NCI-H69 (cell line): ENCODE data around the gene PIMREG.

Experiments used
- DNase-seq: peaks from one replicate; lab custom pipeline; 2025; lab: John Stamatoyannopoulos, UW

Gene PIMREG, protein sequence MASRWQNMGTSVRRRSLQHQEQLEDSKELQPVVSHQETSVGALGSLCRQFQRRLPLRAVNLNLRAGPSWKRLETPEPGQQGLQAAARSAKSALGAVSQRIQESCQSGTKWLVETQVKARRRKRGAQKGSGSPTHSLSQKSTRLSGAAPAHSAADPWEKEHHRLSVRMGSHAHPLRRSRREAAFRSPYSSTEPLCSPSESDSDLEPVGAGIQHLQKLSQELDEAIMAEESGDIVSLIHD

DNA sequence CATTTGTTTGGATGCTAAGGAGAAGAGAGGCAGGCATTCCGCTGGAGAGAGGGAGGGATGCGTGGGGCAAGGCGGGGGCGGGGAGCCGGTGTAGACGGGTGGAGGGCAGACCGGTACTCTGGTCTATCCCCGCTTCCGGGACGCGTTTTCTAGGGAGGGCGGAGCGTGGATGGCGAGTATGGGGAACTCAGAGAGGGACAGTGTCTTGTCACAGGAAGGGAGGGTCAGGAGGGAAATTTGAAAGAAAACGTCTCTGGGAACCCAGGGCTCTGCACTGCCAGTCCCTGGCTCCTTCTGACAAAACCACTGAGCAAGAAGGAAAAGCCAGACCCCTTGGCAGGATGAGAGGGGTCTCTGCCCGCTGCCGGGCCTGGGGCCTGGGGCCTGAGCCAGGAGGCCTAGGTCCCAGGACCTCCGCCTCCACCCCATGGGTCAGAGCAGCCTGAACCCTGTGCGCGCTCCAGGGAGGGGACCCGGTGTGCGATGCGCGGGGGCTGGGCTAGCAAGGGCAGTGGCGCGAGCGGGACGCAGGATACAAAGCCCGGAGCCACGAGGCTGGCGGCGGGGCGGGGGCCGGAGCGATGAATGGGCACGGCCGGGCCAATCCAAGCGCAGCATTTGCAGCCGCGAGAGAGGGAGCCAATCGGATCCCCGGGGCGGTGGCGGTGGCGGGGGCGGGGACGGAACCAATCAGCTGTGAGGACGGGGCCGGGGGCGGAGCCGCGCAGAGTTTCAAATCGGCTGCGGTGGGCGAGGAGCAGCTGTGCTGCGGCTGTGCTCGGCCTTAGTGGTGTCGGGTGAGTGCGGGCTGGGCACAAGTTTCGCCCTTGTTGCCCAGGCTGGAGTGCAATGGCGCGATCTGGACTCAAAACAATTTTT lies at the start of gene PIMREG:
Gene PIMREG, plus strand, starts transcription at position 764 of the 879 bp plus-strand sequence. CDS start 656 bp downstream, outside the sequence.
- peak; percentile 96 for DNase-seq

DNA sequence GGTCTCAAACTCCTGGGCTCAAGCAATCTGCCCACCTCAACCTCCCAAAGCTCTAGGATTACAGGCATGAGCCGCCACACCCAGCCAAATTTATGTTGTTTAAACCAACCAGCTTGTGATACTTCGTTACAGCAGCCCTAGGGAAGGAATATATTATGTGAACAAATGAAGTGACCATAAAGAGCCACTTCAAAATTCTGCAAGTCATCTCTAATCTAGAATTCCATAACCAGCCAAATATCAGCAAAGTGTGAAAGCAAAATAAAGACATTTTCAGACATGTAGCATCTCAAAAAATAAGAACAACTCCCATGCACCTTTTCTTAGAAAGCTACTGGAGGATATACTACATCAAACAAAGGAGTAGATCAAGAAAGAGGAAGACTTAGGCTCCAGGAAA lies 45.3 kb upstream of the PIMREG start:
- DNase-seq = no peak

DNA sequence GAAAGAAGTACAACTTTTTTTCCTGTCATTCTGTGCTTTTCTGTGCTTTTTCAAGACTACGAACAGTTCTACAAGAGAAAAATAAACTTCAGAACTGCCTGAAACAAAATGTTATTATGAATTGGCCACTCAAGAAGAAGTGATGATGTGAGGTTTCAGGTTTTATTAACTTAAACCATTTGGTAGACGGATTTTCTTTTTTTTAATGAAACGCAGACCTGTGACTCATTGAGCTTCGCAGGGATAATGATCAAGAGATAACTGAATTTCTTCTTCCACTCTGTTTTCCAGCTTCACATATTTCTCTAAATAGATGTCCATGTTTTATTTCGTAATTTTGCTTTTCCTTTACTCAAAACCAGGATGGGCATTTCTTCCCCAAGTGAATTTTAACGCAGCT lies 42.0 kb upstream of the PIMREG start:
- no peak for DNase-seq

DNA sequence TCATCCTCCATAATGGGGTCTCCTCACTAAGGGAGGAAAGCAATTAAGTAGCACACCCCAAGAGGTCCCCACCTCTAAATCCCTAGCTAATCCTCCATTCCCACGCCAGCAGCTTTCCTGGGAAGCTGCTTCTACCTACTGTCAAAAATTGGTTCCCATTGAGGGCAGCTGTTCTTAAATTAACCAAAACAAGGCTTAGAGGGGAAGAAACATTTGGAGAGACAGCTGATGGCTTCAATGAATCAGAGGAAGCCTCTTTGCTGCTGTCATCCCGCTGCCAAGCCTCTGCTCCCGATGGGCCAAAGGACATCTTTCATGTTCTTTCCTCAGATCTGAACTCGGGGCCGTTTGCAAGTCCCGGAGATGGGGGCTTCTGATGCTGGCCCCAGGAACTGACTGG lies 36.0 kb upstream of the PIMREG start:
- no peak for DNase-seq

DNA sequence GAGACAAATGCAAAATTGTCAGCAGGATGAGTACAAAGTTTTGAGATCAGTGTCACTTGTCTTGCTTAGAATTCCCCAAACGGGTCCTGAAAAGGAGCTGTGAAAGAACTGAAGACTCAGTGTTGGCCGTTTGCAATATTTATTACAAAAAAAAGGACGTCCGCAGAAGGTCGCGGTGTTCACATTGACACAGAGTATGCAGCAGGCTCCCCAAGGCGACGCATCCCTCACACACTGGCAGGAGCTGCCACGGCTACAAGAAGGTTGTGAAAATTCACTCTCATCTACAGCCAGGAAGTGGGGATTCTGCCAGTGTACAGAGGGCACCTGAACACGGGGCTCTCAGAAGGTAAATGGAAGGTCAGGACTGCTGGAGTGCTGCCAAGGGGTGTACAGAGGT lies 35.5 kb upstream of the PIMREG start:
- DNase-seq = peak; percentile 8

DNA sequence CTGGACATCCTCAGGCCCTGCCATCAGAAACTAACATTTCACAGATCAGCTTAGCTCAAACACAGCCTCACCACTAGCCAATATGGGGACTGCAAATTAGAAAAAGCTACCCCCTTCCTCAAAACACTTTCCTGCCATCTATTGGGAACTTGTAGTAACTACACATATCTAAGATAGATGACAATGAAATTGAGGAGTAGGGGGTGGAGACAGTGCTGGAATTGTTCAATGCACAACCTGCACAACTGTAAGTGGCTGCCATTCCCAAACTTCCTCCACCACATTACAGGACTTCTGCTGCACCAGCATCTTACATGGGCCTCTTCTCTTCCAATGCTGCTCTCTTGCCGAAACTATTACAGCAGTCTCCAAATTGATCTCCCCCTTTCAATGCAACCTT lies 31.2 kb upstream of the PIMREG start:
- DNase-seq = peak; percentile 79

DNA sequence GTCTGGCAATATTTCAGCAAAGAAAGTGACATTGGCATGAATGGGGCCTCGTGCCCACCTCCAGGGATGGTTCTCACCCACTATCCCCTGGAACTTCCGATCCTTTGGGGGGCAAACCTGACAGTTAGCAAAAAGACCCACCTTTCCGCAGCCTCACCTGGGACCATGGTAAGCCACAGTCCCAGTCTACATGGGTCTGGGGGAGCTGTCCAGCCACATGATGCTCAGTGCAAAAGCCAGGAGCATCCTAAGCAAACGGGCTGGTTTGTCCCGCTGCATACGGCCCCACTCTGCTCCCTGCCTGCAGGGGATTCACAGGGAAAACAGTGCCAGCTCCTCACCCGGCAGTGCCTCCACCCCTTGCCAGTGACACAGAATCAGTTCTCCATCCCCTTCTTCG lies 28.6 kb upstream of the PIMREG start:
- DNase-seq = no peak

DNA sequence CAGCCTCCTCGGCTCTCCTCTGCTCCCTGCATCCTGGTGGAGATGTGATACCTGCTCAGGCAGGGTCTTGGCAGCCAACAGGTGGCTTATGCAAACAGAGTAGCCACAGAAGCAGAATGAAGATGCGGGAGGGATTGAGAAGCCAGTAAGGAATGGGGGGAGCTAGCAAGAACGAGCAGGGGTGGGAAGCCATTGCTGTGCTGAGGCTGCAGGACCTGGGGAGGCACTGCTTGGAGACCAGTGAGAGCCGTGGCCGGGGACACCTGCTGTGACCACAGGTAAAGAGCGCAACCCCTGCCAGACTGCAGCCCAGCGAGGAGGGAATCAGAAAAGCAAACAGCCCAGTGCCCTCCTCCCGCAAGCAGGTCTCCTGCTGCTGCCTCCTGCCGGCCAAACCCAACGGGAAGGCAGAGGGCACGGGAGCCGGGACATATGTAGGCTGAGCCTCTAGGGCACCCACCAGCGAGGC lies 24.0 kb upstream of the PIMREG start:
- DNase-seq = peak; percentile 84

DNA sequence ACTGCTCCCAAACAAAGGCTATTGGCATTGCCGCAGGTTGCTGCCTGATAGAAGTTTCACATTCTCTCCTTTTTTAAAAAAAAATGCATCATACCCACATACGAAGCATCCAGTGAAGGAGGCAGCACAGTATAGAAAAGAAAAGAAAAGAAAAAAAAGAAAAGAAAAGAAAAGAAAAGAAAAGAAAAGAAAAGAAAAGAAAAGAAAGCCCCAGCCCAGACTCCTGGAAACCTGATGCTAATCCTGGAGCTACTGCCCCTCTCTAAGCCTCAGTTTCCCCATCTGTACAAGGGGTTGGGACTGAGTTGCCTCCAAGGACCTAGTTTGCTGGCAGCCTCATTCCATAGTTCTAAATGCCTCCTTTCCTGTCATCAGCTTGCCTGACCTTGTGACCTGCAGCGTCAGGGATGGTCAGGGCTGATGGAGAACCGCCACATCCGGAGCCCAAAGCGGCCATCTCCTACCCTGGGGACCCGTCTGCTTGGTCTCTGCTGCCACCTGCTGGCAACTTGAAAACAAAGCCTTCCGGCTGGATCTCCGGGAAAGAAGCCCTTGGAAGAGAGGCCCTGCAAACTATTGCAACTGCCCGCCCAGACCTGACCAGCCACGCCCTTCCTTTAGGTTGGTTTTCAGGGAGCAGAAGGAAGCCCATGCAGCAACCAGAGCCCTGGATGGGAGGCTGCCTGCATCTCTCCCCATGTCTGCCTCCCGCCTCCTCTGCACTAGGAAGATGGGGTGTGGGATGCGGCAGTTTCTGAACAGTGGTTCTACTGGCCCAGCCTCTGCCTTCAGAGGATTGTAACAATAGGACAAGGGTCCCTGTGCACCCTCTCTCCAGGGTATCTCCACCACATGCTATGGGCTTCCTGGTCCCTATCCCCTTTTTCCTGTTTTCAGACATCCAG lies 22.3 kb upstream of the PIMREG start:
- DNase-seq = peak; percentile 72

DNA sequence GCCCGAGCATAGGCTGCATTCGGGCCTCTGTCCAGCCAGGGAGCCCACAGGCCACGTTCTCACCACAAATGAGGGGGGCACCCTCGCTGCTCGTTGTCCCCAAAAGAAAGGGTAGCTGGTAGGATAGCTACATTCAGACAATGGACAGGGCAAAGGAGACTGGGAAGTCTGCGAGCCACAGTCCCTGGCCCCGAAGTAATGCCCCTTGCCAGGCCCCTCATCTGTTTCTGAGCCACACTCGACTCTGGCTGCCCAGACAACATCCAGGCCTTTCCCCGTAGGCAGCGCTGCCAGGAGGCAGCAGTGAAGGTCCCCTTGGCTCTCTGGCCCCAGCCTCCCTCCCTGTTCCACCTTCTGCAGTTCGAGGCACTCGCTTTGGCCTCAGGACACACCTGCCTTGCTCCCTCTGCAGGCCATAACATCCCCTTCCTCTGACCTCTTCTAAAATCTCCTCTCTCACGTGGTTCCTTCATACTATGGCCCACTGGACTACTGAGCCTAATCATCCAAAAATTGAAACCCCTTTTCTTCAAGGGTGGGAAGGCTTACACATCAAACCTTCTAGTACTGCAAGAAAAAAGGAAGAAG lies 21.5 kb upstream of the PIMREG start:
- DNase-seq = no peak

DNA sequence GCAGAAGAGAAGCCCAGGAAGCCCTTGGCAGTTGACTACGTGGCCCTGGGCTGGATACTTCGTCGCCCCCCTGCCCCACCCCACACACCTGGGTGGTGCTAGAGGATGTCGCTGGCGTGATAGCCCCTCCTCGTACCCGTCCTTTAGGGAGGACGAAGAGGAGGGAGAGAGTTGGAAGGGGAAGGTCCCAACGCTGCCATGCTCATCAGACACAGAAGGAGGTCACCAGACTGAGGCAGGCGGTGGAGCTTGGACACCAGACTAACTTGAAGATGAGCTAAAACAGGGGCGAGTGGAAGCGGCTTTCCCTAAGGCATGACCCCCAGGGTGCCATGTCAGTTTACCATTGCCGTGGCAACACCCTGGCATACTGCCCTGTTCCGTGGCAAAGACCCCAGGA lies 20.3 kb upstream of the PIMREG start:
- DNase-seq = peak; percentile 0

DNA sequence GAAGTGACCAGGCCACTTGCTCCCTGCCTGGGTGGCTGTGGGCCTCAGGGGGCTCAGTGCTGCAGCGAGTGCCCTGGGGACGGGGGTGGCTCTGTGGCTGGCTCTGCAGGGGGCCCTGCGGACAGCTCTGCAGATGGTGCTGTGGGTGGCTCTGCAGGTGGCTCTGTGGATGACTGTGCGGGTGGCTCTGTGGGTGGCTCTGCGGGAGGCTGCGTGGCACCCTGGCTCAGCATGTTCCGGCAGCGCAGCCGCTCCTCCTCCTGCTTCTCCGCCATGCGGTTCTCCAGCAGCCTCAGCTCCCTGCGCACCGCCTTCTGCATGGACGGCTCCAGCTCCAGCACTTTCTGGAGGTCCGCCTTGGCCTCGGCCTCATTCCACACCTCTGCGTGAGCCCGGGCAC lies 18.8 kb upstream of the PIMREG start:
- DNase-seq = no peak

DNA sequence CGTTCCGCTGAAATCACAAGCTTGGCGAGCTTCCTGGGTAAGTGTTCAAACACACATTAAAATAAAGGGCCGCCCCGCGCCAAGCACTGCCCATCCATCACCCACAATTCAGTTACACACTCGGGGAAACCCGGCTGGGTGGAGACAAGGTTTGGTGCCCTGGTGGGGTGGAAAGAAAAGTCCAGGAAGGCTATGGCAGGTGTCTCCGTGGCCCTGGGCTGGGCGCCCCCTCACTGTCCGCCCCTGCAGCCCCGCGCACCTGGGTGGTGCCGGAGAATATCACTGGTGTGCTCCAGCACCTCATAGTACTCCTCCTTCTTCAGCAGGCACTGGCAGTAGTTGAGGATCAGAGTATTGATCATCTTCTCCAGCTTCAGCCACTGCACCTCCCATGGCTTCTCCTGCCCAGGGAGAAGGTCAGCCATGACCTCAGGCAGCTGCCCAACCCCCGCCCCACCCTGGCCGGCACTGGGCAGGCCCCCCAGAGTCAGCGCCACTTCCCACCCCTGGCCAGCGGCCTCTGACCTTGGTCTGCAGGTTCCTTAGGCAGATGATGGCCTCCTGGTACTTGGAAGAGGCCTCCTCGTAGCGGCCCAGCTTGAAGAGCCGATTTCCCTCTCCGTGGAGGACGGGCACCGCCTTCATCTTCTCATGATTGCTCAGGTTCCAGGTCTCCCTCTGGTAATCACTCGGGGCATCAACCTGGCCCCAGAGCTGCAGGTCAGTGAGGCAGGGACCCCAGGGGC lies 17.7 kb upstream of the PIMREG start:
- DNase-seq = peak; percentile 9

DNA sequence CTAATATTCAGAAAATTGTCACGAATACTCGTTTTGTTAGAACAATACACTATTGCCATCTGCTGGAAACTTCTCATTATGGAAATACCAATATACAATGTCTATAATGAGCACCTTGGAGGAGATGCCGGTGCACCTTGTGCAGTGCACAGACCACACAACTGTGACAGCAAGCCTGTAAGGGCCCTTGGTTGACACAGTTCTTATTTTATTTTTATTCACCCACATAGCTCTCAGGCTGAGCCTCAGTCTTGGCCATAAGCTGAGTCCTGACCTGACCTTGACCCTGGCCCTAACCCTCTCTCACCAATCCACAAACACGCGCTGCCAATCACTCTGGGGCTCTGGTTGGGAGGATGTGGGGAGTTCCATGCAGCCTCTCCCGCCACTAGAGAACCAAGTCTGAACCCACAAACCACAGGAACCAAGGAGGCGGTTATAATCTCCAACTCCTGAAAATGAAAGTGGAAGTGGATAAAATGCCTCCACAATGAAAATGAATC lies 16.9 kb upstream of the PIMREG start:
- peak; percentile 6 for DNase-seq

DNA sequence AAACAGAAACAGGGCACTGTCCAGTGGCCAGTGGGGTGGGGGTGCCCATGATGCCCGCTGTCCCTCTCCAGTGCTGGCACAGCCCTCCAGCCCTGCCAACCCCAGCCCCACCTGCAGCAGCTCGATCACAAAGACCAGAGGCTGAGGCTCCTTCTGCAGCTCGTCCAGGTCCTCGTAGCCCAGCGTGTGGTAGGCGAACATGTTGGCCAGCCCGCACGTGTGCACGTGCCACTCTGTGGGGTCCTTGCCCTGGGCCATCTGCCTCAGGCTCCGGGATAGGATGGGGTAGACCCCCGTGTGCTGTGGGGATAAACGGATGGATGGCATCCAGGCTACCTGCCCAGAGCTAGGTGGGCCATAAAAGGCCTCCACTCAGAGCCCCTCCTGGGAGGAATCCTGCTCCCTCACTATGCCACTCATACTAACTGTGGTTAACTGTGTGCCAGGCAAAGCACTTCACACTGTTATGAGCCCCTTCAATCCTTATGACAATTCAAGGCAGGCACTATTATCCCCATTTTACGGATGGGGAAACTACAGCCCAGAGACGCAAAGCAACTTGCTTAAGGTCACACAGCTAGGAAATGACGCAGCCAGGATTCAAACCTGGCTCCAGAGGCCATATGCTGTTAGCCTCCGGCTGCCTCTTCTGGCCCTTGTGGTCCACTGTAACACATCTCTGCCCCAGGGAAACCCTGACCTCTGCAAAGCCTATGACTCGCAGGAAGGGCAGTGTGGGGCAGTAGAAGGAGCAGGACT lies 15.9 kb upstream of the PIMREG start:
- DNase-seq = no peak

DNA sequence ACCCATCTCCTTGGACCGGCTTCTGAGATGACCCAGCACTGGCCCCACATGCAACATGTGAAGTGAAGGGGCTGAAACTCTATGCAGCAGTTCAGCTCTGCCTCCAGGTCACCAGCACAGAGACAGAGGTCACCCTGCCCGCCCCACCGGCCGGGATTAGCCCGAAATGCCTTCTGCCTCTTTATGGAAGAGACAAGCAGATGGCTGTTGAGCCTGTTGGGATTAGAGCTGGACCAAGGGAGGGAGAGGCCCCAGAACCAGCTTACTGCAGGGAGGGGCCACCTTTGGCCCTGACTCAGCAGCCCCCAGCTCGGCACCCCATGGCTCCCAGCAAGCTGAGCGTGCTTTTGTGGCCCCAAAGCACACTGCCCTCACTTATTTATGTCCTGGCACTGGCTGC lies 15.0 kb upstream of the PIMREG start:
- no peak for DNase-seq

DNA sequence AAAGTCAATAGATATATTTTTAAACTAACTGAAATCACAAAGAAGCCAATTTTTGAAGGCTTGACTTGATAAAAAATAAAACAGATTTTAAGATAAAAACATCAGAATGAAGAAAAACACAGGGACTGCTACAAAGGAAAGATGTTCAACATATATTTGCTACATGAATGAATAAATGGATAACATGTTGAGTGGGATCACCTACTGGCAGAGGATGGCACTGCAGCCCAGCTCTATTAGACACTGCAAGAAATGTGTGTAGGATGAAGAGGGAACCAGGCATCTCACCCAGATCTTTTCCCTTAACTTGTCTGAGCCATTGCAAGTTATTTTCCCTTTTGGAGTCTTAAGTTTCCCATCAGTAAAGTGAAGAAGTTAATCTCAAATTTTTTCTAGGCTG lies 13.5 kb upstream of the PIMREG start:
- no peak for DNase-seq

DNA sequence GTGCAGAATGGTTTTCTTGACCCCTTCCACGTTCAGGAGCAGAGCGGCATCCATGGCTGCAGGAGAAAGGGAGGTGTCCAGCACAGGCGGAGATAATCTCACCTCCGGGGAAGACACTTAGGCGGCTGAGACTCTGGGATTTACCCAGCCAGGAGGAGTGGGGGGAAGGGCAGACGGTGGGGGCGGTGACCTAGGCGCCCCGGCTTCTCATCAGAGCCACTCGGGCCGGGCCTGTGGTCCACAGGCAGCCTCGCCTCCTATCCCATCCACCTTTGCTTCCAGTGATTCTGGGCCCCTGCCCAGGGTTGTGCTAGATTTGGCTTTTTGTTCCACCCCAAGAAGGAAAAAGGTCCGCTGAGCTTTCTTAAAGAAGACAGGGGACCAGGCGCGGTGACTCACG lies 9.2 kb upstream of the PIMREG start, which contains the start of gene AIPL1:
Gene AIPL1, minus strand, starts transcription at position 71 of the 400 bp plus-strand sequence. Its CDS starts 17 bp downstream, at position 54.
- DNase-seq = no peak

DNA sequence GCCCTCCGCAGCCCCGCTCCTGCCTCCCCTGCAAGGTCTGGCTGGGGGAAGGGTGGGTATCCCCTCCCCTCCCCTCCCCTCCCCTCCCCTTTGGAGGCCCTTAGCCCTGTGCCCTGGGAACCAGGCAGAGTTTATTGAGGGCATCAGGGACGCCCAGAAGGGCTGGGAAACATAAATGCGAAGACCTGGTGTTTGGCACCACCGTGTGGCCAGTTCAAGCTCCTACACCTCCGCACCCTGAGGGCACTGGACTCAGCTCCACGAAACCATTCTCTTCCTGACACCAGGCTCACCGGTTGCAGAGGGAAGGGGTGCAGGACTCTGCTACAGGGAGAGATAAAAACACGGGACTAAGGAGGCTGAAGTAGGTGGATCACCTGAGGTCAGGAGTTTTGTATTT lies 8.3 kb upstream of the PIMREG start:
- peak; percentile 65 for DNase-seq

DNA sequence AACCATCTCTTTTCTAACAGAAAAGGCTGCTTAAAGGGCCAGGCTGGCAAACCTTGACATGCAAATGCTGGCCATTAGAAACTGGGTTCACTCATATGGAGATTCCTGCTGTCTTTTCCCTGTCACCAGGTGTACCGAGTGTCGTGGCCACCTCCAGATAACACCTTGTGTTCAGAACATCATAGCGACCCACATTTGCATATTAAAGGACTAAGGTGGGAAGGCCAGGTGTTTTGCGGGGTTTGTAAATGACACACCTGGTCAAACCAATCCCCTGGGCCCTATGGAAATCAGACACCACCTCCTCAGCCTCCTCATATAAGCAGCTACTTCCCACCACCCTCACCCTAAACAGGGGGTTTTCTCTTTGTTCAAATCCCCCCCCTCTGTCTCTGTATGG lies 6.8 kb upstream of the PIMREG start:
- peak; percentile 43 for DNase-seq
